Activated CD4-positive, CD25-positive, alpha-beta regulatory T cell treated with anti-CD3 and anti-CD28 coated beads, Interleukin-2, amount 50 U/mL, for 24 hours (primary cell): Measurements from ENCODE around the gene HTR1A.

Experiments
- ATAC-seq, 2 donors: fragments of 150-1000 bp; cut with Tn5 transposase; one replicate each; pipeline ENCODE4 v1.10.0; 2021; ENCODE audit warnings: mild to moderate bottlenecking in 1 of 2, moderate library complexity in 1 of 2

HTR1A gene

GRCh38 chr5:63962279-63962678 lies at the start of gene HTR1A:
Gene HTR1A, minus strand, starts transcription at chr5:63962445. Its CDS starts 726 bp downstream, at chr5:63961719.
- no peak for ATAC-seq

- no peak for ATAC-seq
These were observed 41.7 kb upstream of the HTR1A start for GRCh38 chr5:64003966-64004365.

GRCh38 chr5:64000096-64000495 lies 37.9 kb upstream of the HTR1A start:
- no peak for ATAC-seq

DNA sequence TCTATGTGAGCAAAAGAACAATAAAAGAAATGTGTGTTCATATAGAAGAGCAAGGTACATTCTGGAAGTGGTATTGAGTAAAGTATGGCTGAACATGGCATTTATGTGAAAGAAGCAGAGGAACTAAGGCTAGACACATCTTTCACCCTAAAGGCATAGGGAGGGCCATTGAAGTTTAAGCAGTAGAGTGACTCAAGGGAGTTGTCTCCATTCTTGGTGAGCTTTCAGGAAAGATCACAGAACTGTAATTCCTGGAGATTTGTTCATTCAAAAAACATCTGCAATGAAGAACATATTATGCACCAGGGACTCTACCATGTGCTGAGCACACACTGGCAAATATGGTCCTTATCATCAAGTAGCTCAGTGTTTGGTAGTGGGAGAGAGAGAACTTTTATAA lies 24.8 kb upstream of the HTR1A start:
- ATAC-seq = no peak

DNA sequence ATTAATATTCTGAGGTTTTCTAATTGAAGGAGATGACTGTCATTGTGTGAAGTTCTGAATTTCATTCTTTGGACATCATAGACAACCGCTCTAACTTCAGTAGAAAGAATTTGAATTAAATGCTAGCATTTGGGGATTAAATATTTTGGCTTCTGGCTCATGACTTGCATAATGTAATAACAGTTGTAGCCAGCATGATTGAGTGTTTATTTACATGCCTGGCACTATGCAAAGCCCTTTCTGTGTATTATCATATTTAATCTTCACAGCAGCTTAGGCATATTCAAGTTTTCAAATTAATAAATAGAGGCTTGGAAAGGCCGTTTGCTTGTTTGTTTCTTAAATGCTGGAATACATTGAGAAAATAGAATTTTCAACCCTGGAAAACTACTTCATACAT lies 19.6 kb upstream of the HTR1A start:
- no peak for ATAC-seq

- no peak for ATAC-seq
These were observed 1.7 kb upstream of the HTR1A start for GRCh38 chr5:63963926-63964325.

- no peak for ATAC-seq
These were observed 963 bp upstream of the HTR1A start for GRCh38 chr5:63963080-63963735.

DNA sequence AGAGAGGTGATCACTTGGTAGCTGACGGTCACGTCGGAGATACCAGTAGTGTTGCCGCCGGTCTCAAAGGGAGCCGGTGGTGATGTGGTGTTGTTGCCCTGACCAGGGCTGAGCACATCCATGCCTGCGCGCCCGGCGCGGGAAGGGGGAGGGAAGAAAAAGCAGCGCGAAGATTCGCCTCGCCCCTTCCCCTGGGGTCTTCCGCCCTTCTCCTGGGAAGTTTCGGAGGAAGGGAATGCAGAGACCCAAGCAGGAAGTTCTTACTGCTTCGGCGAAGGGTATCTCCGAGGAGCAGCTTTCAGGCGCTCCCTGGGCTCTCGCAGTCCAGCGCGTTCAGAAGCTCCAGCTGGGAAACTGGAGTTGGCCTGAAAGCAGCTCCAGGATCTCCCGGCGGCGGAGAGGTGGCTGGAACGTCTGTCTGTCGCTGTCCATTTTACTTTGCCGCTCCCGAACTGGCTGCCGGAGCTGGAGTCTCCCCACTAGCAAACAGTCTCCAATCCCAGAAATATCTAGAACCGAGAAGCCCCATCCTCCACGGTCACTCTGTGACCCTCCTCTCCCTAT lies 565 bp downstream of the HTR1A start:
- no peak for ATAC-seq

DNA sequence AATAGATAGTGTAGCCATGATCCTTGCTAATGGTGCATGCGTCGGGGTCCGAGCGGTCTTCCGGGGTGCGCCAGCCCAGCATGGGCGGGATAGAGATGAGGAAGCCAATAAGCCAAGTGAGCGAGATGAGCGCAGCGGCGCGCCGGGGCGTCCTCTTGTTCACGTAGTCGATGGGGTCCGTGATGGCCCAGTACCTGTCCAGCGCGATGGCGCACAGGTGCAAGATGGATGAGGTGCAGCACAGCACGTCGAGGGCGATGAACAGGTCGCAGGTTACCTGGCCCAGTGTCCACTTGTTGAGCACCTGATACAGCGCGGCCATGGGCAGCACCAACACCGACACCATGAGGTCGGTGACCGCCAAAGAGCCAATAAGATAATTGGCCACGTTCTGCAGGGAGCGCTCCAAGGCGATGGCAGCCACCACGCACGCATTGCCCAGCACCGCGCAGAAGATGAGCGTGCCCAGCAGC lies 1.1 kb downstream of the HTR1A start:
- no peak for ATAC-seq

DNA sequence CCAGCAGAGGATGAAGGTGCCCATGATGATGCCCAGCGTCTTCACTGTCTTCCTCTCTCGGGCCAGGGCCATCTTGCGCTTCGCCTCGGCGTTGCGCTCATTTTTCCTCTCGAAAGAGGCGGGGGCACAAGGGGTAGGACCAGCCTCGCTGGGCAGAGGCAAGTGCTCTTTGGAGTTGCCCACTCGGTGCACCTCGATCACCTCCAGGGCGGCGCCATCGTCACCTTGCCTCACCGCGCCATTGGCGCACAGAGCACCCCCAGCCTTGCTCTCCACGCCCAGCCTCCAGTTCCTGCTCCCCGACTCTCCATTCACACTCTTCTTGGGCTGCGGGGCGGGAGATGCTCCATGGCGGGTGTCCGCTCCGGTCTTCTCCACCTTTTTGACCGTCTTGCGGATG lies 1.6 kb downstream of the HTR1A start:
- ATAC-seq = no peak

GRCh38 chr5:63959177-63959982 lies 2.9 kb downstream of the HTR1A start:
- no peak for ATAC-seq

DNA sequence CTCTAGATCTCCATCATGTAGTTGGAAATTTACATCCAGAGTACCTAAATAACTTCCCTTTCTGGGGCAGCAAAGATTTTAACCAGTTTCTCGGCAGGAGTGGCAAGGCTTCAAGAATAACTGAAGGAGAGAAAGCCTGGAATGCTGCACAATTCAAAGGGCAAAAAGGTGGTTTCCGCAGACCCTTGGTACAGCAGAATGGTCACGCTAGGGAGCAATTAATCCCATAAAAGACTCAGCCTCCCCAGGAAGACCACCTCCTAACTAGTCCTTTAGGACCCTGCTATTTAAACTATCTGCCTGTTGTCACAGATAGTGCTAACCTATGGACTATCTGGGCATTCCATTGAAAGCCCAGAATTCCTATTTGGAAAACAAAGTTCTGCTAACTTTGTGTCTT lies 3.6 kb downstream of the HTR1A start:
- no peak for ATAC-seq

DNA sequence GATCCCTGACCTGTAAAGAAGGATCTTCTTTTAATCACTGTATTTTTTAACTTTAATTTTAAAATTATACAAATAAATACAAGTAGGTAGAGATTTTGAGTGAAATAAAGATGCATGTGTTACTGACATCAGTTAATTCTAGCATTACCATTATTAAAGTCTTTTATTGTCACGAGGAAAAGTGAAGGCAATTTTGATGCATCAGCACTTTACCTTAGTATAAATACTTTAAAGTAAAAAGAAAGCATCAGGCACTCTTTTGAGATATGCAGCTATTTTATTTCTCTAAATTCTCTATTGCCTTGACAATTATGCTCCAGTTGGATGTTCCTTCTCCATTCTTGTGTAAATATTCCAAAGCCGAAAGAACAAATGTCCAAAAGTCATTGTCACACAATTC lies 4.6 kb downstream of the HTR1A start:
- ATAC-seq = no peak

- ATAC-seq = no peak
These were observed 9.0 kb downstream of the HTR1A start for GRCh38 chr5:63953217-63953616.

DNA sequence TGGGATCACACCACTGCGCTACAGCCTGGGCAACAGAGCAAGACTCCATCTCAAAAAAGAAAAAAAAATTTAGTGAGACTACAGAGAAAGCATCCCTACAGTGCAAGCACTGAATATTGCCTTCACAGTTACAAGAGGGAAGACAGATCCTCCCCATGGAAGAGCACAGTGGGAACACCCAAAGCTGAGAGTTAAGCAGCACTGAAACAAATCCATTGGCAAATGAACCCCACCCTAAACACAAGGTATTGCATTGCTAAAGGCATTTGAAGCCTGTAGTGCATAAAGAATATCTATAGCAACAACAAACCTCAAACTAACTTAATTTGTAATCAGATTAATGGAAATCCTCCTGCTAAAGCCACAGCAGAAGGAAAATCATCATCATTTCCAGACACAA lies 27.1 kb downstream of the HTR1A start:
- no peak for ATAC-seq

- ATAC-seq = no peak
These were observed 30.4 kb downstream of the HTR1A start for GRCh38 chr5:63931836-63932235.

GRCh38 chr5:63928451-63928850 lies 33.8 kb downstream of the HTR1A start:
- ATAC-seq = no peak

- no peak for ATAC-seq
These were observed 38.3 kb downstream of the HTR1A start for GRCh38 chr5:63923914-63924313.

- ATAC-seq = no peak
These were observed 42.3 kb downstream of the HTR1A start for GRCh38 chr5:63919763-63920478.

- ATAC-seq = no peak
These were observed 45.5 kb downstream of the HTR1A start for GRCh38 chr5:63916786-63917185.

- ATAC-seq = no peak
These were observed 50.4 kb downstream of the HTR1A start for GRCh38 chr5:63911871-63912270.
